Measurements from ENCODE around the gene SAMD4A.

The SAMD4A gene

DNA sequence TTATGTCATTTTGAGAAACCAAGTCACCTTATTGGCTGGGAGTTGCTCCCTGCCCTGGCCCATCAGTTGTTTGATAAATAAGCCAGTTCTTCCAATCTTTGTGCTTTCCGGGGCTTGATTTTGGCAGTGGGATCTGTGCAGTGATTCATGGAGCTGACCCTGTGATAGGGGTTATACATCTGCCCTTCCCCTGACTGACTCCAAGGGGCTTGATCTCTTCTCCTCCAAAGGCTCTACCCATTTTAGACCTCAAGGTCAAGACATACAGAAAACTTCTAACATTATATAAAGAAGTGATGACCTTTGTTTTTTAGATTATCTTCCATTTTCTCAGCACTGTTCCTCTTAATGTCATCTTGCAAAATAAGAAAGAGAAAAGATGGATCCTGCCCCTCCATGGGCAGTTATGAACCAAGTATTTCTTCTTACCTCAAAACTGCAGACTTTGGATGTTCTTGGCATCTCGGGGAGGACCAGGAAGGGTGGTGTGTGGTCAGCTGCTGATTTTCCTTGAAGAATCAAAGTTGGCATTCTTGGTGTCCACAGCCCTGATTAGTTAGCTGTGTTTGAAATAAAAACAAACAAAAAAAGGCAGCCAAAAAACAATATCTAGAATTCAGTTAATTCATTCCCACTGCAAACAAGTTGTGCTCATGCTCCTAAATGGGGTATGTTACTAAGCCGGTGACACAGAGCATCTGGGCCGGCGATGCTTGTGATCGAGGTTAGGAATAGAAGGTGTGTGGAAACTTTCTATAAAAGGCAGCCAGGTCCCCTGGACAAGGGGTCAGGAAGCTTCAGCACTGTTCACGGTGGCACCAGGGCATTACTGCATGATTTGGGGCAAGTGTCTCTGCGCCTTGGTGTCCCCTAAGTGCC, 120.2 kb downstream of the SAMD4A start:
- no peaks in the 10 kb centered on the region for H3K27me3 ChIP-seq (replicated peaks; ENCODE audit: control insufficient read depth, insufficient read depth, low read length, poor library complexity, severe bottlenecking)
- H3K4me1 ChIP-seq (ENCODE audit: control insufficient read depth, insufficient read depth, low read length, poor library complexity, severe bottlenecking), result no peaks in the 10 kb centered on the region

DNA sequence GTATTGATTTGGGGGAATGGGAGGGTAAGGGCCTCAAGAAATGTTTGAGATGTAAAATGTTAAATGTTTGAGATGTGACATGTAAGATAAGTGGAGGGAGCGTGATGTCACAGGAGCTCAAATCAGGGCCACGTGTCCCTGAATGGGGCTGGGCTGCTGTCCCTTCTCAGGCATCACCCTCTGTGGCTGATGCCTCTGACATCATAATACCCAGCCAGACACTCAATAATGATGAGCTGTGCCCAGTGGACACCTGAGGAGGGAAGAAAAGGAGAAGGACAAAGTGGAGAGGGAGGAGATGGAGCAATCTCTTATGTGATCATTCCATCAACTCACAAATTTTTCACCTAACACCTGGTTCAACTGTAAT, 120.8 kb downstream of the SAMD4A start:
- Histone ChIP-seq H3K27me3 (replicated peaks; ENCODE audit: control insufficient read depth, insufficient read depth, low read length, poor library complexity, severe bottlenecking) (no peaks in the 10 kb centered on the region), H3K9me3 (ENCODE audit: control insufficient read depth, low read length) (no peaks in the 10 kb centered on the region), H3K27ac (ENCODE audit: insufficient read depth, low read length, poor library complexity, severe bottlenecking) (no peak overlapping the region), H3K4me3 (ENCODE audit: insufficient read depth, low read depth, low read length, poor library complexity, severe bottlenecking) (no peak overlapping the region), H3K36me3 (ENCODE audit: control insufficient read depth, insufficient read depth, low read length) (no peaks in the 10 kb centered on the region), H3K4me1 (ENCODE audit: control insufficient read depth, insufficient read depth, low read length, poor library complexity, severe bottlenecking) (no peaks in the 10 kb centered on the region)
- DNase-seq, result no peak

More for the DNA sequence above, 120.2 kb downstream of the SAMD4A start:
- no peak overlapping the region for H3K4me3 ChIP-seq (ENCODE audit: insufficient read depth, low read depth, low read length, poor library complexity, severe bottlenecking)
- no peaks in the 10 kb centered on the region for H3K9me3 ChIP-seq (ENCODE audit: control insufficient read depth, low read length)
- no peak overlapping the region for H3K27ac ChIP-seq (ENCODE audit: insufficient read depth, low read length, poor library complexity, severe bottlenecking)
- no peak for DNase-seq
- H3K36me3 ChIP-seq (ENCODE audit: control insufficient read depth, insufficient read depth, low read length), result no peaks in the 10 kb centered on the region

DNA sequence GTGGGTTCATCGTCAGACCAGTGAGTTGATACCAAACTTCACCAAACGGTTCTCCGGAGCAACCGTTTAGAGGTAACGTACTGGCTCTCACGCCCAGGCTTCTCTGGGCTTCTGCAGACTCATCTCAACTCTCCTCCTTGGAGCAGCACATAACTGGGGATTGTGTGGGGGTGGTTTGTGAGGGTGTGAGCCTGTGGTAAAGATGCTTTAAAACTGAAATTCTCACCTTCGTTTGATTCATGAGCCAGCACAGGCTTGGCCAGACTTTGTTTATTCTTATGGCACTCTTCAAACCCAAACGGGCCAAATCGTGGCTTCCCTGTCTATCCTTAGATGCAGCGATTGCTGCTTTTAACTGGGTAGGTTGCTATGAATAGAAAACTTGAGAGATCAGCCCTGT, 121.3 kb downstream of the SAMD4A start:
- no peaks in the 10 kb centered on the region for H3K36me3 ChIP-seq (ENCODE audit: control insufficient read depth, insufficient read depth, low read length)
- no peaks in the 10 kb centered on the region for H3K4me1 ChIP-seq (ENCODE audit: control insufficient read depth, insufficient read depth, low read length, poor library complexity, severe bottlenecking)
- no peak overlapping the region for H3K4me3 ChIP-seq (ENCODE audit: insufficient read depth, low read depth, low read length, poor library complexity, severe bottlenecking)
- no peaks in the 10 kb centered on the region for H3K9me3 ChIP-seq (ENCODE audit: control insufficient read depth, low read length)
- no peaks in the 10 kb centered on the region for H3K27me3 ChIP-seq (replicated peaks; ENCODE audit: control insufficient read depth, insufficient read depth, low read length, poor library complexity, severe bottlenecking)
- DNase-seq, result no peak
- H3K27ac ChIP-seq (ENCODE audit: insufficient read depth, low read length, poor library complexity, severe bottlenecking), result no peak overlapping the region

DNA sequence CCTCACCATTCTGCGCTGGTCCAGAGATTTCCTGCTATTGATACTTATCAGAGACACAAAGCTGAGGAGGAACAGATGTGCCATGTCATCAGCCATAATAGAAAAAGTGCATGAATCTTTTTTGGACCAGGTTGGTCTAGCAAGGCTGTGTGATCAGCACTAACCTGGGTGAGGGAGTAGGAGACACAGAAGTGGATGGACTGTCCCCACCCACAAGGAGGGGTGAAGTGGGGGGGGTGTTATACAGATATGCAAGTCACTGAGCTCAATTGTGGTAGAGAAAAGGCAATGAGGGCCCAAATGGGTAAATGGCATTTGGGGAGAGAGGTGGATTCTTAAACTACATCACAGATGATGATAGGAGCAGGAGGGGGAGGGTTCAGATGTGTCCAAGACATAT, 123.0 kb downstream of the SAMD4A start:
- no peak for DNase-seq
- no peak overlapping the region for H3K4me3 ChIP-seq (ENCODE audit: insufficient read depth, low read depth, low read length, poor library complexity, severe bottlenecking)
- H3K27me3 ChIP-seq (replicated peaks; ENCODE audit: control insufficient read depth, insufficient read depth, low read length, poor library complexity, severe bottlenecking), result no peaks in the 10 kb centered on the region
- no peaks in the 10 kb centered on the region for H3K36me3 ChIP-seq (ENCODE audit: control insufficient read depth, insufficient read depth, low read length)
- H3K9me3 ChIP-seq (ENCODE audit: control insufficient read depth, low read length), result no peaks in the 10 kb centered on the region
- H3K27ac ChIP-seq (ENCODE audit: insufficient read depth, low read length, poor library complexity, severe bottlenecking), result no peak overlapping the region
- no peaks in the 10 kb centered on the region for H3K4me1 ChIP-seq (ENCODE audit: control insufficient read depth, insufficient read depth, low read length, poor library complexity, severe bottlenecking)

DNA sequence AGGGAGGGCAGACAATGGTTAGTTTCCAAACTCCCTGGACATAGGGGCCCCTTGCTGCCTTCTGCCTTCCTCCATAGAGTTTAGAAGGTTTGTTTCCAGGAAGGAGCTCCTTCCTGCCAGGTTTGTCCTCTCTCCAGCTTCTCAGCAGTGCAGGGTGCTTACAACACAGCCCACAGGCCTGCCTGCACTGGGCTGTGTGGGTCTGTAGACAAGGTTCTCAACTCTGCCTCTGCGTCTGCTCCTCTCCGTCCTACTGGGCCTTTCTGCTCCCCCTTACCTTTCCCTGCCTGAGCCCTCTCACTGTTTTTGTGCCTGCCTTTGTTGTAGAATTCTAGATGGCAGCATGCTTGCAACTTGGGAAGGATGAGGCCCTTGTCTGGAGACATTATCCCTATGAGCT, 124.0 kb downstream of the SAMD4A start:
- Histone ChIP-seq H3K4me1 (ENCODE audit: control insufficient read depth, insufficient read depth, low read length, poor library complexity, severe bottlenecking) (no peaks in the 10 kb centered on the region), H3K27ac (ENCODE audit: insufficient read depth, low read length, poor library complexity, severe bottlenecking) (no peak overlapping the region), H3K9me3 (ENCODE audit: control insufficient read depth, low read length) (no peaks in the 10 kb centered on the region), H3K27me3 (replicated peaks; ENCODE audit: control insufficient read depth, insufficient read depth, low read length, poor library complexity, severe bottlenecking) (no peaks in the 10 kb centered on the region), H3K4me3 (ENCODE audit: insufficient read depth, low read depth, low read length, poor library complexity, severe bottlenecking) (no peak overlapping the region), H3K36me3 (ENCODE audit: control insufficient read depth, insufficient read depth, low read length) (no peaks in the 10 kb centered on the region)
- DNase-seq, result no peak

DNA sequence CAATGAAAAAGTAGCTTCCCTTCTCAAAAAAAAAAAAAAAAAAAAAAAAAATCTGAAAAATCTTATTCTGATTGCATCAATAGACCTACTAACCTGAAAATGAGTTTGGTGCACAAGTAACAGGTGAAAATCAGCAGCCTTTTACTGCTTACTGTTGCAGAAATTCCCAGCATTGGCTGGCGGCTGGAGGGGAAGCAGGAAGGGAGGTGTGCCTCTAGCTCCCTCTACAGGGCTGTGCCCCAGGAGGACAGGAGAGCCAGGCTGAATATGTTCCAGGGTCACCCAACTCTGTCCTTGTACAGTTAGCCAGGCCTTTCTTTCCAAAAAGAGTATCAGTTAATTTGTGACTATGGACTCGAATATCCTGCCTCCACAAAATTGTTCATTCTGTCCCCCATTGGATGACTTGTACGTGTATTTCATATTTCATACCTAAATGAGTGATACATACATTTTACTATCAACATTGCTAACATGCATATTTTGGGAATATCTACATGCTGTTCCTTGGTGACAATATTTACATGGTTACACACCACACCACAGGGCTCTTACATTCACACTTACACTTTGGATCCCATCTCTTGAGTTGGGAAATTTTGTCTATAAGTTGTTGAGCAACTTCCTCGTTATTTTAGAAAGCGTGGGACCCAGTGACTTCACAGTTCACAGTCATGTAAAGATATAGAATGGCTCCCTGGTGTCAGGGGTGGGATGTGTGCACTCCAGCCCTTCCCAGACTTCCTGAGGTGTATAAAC, 124.8 kb downstream of the SAMD4A start:
- no peaks in the 10 kb centered on the region for H3K27me3 ChIP-seq (replicated peaks; ENCODE audit: control insufficient read depth, insufficient read depth, low read length, poor library complexity, severe bottlenecking)
- H3K4me1 ChIP-seq (ENCODE audit: control insufficient read depth, insufficient read depth, low read length, poor library complexity, severe bottlenecking), result no peaks in the 10 kb centered on the region
- no peaks in the 10 kb centered on the region for H3K9me3 ChIP-seq (ENCODE audit: control insufficient read depth, low read length)
- H3K4me3 ChIP-seq (ENCODE audit: insufficient read depth, low read depth, low read length, poor library complexity, severe bottlenecking), result no peak overlapping the region
- H3K27ac ChIP-seq (ENCODE audit: insufficient read depth, low read length, poor library complexity, severe bottlenecking), result no peak overlapping the region
- DNase-seq, result peak; percentile 14 to 23 (median 20)
- no peaks in the 10 kb centered on the region for H3K36me3 ChIP-seq (ENCODE audit: control insufficient read depth, insufficient read depth, low read length)

DNA sequence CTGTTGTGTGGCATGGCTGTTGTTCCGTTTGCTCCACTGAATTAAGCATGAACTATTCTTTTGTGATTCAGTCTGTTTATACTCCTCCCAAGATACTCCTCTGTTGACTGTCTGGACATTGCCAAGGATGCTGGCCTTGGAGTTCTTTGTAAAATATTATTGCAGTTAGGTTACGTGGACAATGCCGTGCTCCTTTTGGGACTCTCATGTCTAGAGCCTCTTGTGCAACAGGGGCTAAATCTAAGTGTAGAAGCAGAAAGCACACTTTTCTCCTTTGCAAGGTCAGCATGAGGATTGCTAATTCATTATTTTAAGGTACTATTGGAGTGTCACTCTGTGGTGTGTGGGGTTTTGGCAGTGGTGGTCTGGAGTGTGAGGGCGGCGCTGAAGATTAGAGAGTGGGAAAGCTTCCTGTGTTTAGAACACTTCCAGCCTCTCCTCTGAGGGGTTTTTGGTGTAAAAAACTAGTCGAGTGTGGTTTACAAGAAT, 125.4 kb downstream of the SAMD4A start:
- DNase-seq, result no peak
- Histone ChIP-seq H3K9me3 (ENCODE audit: control insufficient read depth, low read length) (no peaks in the 10 kb centered on the region), H3K27me3 (replicated peaks; ENCODE audit: control insufficient read depth, insufficient read depth, low read length, poor library complexity, severe bottlenecking) (no peaks in the 10 kb centered on the region), H3K27ac (ENCODE audit: insufficient read depth, low read length, poor library complexity, severe bottlenecking) (no peak overlapping the region), H3K4me1 (ENCODE audit: control insufficient read depth, insufficient read depth, low read length, poor library complexity, severe bottlenecking) (no peaks in the 10 kb centered on the region), H3K36me3 (ENCODE audit: control insufficient read depth, insufficient read depth, low read length) (no peaks in the 10 kb centered on the region), H3K4me3 (ENCODE audit: insufficient read depth, low read depth, low read length, poor library complexity, severe bottlenecking) (no peak overlapping the region)

DNA sequence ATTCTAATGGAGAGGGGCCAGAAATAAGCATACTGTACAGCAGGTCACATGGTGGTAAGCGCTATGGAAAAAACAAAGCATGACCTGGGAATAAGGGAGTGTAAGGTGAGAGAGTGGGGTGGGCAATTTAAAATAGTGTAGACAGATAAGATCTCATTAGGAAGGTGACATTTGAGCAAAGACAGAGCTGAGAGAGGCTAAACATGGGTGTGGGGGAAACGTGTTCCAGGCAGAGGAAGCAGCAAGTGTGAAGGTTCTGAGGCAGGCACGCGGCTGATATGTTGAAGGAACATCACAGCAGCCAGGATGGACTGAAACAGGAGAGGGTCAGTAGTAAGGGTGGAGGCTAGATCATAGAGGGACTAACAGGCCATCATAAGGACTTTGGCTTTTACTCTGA, 126.8 kb downstream of the SAMD4A start:
- no peaks in the 10 kb centered on the region for H3K9me3 ChIP-seq (ENCODE audit: control insufficient read depth, low read length)
- no peaks in the 10 kb centered on the region for H3K4me1 ChIP-seq (ENCODE audit: control insufficient read depth, insufficient read depth, low read length, poor library complexity, severe bottlenecking)
- no peaks in the 10 kb centered on the region for H3K27me3 ChIP-seq (replicated peaks; ENCODE audit: control insufficient read depth, insufficient read depth, low read length, poor library complexity, severe bottlenecking)
- no peak for DNase-seq
- H3K36me3 ChIP-seq (ENCODE audit: control insufficient read depth, insufficient read depth, low read length), result no peaks in the 10 kb centered on the region
- H3K27ac ChIP-seq (ENCODE audit: insufficient read depth, low read length, poor library complexity, severe bottlenecking), result no peak overlapping the region
- H3K4me3 ChIP-seq (ENCODE audit: insufficient read depth, low read depth, low read length, poor library complexity, severe bottlenecking), result no peak overlapping the region

DNA sequence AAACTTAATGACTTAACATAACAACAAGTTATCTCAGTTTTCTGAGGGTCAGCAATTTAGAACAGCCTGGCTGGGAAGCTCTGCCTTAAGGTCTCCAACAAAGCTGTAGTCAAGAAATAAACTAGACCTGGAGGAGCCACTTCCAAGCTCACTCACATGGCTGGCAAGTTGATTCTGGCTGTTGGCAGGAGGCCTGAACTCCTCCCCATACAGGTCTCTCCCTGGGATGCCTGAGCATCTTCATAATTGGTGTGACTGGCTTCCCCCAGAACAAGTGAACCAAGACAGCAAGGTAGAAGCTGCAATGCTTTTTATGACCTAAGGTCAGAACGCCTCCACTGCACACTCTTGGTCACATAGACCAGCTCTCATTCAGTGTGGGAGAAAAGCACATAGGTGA, 128.3 kb downstream of the SAMD4A start:
- H3K36me3 ChIP-seq (ENCODE audit: control insufficient read depth, insufficient read depth, low read length), result no peaks in the 10 kb centered on the region
- no peak for DNase-seq
- H3K4me3 ChIP-seq (ENCODE audit: insufficient read depth, low read depth, low read length, poor library complexity, severe bottlenecking), result no peak overlapping the region
- no peaks in the 10 kb centered on the region for H3K9me3 ChIP-seq (ENCODE audit: control insufficient read depth, low read length)
- H3K4me1 ChIP-seq (ENCODE audit: control insufficient read depth, insufficient read depth, low read length, poor library complexity, severe bottlenecking), result no peaks in the 10 kb centered on the region
- H3K27me3 ChIP-seq (replicated peaks; ENCODE audit: control insufficient read depth, insufficient read depth, low read length, poor library complexity, severe bottlenecking), result no peaks in the 10 kb centered on the region
- no peak overlapping the region for H3K27ac ChIP-seq (ENCODE audit: insufficient read depth, low read length, poor library complexity, severe bottlenecking)

DNA sequence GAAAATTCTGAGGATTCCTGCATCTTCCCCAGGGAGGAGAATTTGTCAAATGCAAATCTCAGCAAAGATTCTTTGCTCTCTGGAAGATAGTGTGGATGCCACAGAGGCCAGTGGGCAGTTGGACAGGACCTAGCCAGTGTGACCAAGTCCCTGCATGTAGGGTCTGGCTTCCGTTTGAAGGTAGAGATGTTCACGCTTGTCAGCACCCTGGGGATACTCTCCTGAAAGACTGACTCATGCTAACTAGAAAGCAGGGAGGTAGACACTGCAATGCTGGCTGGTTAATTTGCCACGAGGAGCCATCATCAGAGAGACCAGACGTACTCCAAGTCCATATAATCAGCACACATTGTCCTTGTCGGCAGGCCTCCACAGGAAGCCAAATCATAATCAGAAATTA, 130.1 kb downstream of the SAMD4A start:
- no peaks in the 10 kb centered on the region for H3K36me3 ChIP-seq (ENCODE audit: control insufficient read depth, insufficient read depth, low read length)
- H3K4me3 ChIP-seq (ENCODE audit: insufficient read depth, low read depth, low read length, poor library complexity, severe bottlenecking), result no peak overlapping the region
- H3K27ac ChIP-seq (ENCODE audit: insufficient read depth, low read length, poor library complexity, severe bottlenecking), result no peak overlapping the region
- no peaks in the 10 kb centered on the region for H3K4me1 ChIP-seq (ENCODE audit: control insufficient read depth, insufficient read depth, low read length, poor library complexity, severe bottlenecking)
- no peak for DNase-seq
- H3K27me3 ChIP-seq (replicated peaks; ENCODE audit: control insufficient read depth, insufficient read depth, low read length, poor library complexity, severe bottlenecking), result no peaks in the 10 kb centered on the region
- no peaks in the 10 kb centered on the region for H3K9me3 ChIP-seq (ENCODE audit: control insufficient read depth, low read length)
